BE2C (cell line): ENCODE results near the gene CHID1.

Experiments
- DNase-seq: peaks from one replicate; pipeline ENCODE4 v3.0.0-alpha.2; 2020
- H3K27me3 ChIP-seq: fragments of 250-450 bp; sonication (Bioruptor Pico); 2 replicates; pipeline ENCODE4 v1.5.1; 2020; ENCODE audit warnings: mild to moderate bottlenecking
- H3K36me3 ChIP-seq: fragments of 250-450 bp; sonication (Bioruptor Pico); 2 replicates; pipeline ENCODE4 v1.5.1; 2020; ENCODE audit warnings: mild to moderate bottlenecking
- H3K4me1 ChIP-seq: fragments of 250-450 bp; sonication (Bioruptor Pico); 2 replicates; pipeline ENCODE4 v1.5.1; 2020
- H3K4me3 ChIP-seq: 2 replicates; pipeline ENCODE4 v1.5.1; 2011; ENCODE audit warnings: low read depth, low read length
- H3K9me3 ChIP-seq: fragments of 250-450 bp; sonication (Bioruptor Pico); 2 replicates; pipeline ENCODE4 v1.5.1; 2020
- CTCF ChIP-seq: IDR thresholded peaks from 2 replicates; pipeline ENCODE4 v1.5.1; 2012; ENCODE audit warnings: mild to moderate bottlenecking, low read depth, low read length

The CHID1 gene

DNA sequence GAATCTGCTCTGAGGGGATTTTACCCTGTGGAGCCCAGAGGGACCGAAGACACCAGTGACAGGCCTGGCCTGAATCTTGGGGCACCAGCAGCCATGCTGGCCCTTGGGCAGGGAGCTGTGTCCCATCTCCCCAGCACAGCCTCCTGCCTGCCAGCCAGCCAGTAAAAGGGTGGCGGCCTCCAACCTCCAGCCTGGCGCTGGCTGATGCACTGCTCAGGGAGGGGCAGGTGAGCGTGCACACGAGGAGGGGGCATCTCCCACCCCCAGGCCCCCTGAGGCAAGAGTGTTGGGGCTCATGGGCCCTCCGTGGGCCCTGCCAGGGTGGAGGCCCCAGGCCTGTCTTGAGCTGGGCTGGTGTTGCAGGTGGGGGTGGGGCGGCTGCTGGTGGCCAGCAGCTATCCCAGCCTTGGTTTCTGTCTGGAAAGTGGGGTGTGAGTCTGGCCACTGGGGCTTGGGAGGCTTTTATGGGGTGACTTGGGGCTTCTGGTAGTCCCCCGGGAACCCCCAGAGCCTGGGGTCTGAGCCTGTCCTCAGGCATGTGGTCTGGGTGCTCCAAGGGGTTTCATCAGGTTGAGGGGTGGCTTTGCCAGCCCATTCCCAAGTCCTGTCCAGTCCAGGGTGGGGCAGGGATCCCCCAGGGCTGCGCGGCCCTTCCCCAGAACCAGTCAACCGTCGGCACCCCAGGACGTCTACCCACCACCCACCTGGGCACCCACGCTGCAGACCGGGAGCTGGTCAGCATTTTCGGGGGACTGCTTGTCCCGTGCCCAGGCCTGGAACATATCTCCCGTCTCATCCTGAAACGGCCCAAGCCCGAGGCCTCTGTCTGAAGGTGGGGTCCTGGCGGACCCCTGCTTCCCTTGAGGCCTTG, 50.1 kb downstream of the CHID1 start:
- TF ChIP-seq CTCF, result no peak
- no peaks in the 10 kb centered on the region for H3K27me3 ChIP-seq
- DNase-seq, result no peak
- no peaks in the 10 kb centered on the region for H3K36me3 ChIP-seq
- H3K9me3 ChIP-seq, result no peaks in the 10 kb centered on the region
- peaks cover 25% of the 10 kb centered on the region for H3K4me1 ChIP-seq
- peak overlapping the region; percentile 38; the same call in 1 of the 2 replicates for H3K4me3 ChIP-seq

GRCh38 chr11:859394-860131, 51.0 kb downstream of the CHID1 start:
- Histone ChIP-seq H3K4me3 (peak overlapping the region; percentile 38), H3K27me3 (no peaks in the 10 kb centered on the region), H3K9me3 (no peaks in the 10 kb centered on the region), H3K4me1 (peaks cover 25% of the 10 kb centered on the region), H3K36me3 (no peaks in the 10 kb centered on the region)
- TF ChIP-seq CTCF, result no peak
- DNase-seq, result peak; percentile 90

DNA sequence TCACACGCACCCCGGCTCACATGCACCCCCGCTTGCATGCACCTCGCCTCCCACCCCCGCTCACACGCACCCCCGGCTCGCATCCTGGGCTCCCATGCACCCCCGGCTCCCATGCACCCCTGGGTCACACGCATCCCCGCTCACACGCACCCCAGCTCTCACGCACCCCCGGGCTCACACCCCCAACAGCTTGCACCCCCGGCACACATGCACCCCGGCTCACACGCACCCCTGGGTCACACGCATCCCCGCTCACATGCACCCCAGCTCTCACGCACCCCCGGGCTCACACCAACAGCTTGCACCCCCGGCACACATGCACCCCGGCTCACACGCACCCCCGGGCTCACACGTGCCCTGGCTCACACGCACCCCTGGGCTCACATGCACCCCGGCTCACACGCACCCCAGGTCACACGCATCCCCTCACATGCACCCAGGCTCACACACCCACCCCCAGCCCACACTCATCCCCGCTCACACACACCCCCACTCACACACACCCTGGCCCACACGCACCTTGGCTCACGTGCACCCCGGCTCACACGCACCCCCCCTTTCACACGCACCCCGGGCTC, 51.8 kb downstream of the CHID1 start:
- no peak for DNase-seq
- H3K9me3 ChIP-seq, result no peaks in the 10 kb centered on the region
- H3K36me3 ChIP-seq, result no peaks in the 10 kb centered on the region
- no peak overlapping the region; the same call in 1 of the 2 replicates for H3K4me3 ChIP-seq
- no peak for TF ChIP-seq CTCF
- peaks cover 25% of the 10 kb centered on the region for H3K4me1 ChIP-seq
- H3K27me3 ChIP-seq, result no peaks in the 10 kb centered on the region

GRCh38 chr11:858053-858761, 52.4 kb downstream of the CHID1 start:
- Histone ChIP-seq H3K4me1 (peaks cover 25% of the 10 kb centered on the region), H3K9me3 (no peaks in the 10 kb centered on the region)

GRCh38 chr11:856397-856796, 54.2 kb downstream of the CHID1 start:
- peaks cover 15% of the 10 kb centered on the region for H3K4me1 ChIP-seq
- DNase-seq, result no peak
- H3K9me3 ChIP-seq, result no peaks in the 10 kb centered on the region
- H3K27me3 ChIP-seq, result no peaks in the 10 kb centered on the region
- H3K4me3 ChIP-seq, result no peak overlapping the region
- TF ChIP-seq CTCF, result no peak
- H3K36me3 ChIP-seq, result no peaks in the 10 kb centered on the region

More at GRCh38 chr11:858053-858761, 52.4 kb downstream of the CHID1 start:
- no peak for DNase-seq
- TF ChIP-seq CTCF, result no peak
- no peak overlapping the region for H3K4me3 ChIP-seq
- no peaks in the 10 kb centered on the region for H3K36me3 ChIP-seq
- no peaks in the 10 kb centered on the region for H3K27me3 ChIP-seq
